ENCODE data around the gene TBC1D1.

- TF ChIP-seq CTCF (IDR thresholded peaks at IDR 0.05) = no peak
- no peak for TF ChIP-seq POLR2A (IDR thresholded peaks at IDR 0.05)
These were observed 4.4 kb downstream of the TBC1D1 start for GRCh38 chr4:37895271-37895670.

Measured in body of pancreas (tissue), 4 donors.